ENCODE data around the gene GMDS. TPM values are rescaled to one million over a fixed set of nuclear protein-coding genes. Genes with fewer than 3 reads are reported as not detected.

The GMDS gene
- total RNA-seq, 1 donor from 2014 or later: 17.9 TPM

- no peak for DNase-seq (ENCODE audit: low read depth)
- H3K4me3 ChIP-seq (ENCODE audit: low read depth, low read length): no peak overlapping the region
- TF ChIP-seq, protein P1, sequence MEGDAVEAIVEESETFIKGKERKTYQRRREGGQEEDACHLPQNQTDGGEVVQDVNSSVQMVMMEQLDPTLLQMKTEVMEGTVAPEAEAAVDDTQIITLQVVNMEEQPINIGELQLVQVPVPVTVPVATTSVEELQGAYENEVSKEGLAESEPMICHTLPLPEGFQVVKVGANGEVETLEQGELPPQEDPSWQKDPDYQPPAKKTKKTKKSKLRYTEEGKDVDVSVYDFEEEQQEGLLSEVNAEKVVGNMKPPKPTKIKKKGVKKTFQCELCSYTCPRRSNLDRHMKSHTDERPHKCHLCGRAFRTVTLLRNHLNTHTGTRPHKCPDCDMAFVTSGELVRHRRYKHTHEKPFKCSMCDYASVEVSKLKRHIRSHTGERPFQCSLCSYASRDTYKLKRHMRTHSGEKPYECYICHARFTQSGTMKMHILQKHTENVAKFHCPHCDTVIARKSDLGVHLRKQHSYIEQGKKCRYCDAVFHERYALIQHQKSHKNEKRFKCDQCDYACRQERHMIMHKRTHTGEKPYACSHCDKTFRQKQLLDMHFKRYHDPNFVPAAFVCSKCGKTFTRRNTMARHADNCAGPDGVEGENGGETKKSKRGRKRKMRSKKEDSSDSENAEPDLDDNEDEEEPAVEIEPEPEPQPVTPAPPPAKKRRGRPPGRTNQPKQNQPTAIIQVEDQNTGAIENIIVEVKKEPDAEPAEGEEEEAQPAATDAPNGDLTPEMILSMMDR (conservative IDR thresholded peaks at IDR 0.05; ENCODE audit: low read depth, low read length): no peak
Observed at GRCh38 chr6:1841136-1841535, 404.3 kb downstream of the GMDS start.

DNA sequence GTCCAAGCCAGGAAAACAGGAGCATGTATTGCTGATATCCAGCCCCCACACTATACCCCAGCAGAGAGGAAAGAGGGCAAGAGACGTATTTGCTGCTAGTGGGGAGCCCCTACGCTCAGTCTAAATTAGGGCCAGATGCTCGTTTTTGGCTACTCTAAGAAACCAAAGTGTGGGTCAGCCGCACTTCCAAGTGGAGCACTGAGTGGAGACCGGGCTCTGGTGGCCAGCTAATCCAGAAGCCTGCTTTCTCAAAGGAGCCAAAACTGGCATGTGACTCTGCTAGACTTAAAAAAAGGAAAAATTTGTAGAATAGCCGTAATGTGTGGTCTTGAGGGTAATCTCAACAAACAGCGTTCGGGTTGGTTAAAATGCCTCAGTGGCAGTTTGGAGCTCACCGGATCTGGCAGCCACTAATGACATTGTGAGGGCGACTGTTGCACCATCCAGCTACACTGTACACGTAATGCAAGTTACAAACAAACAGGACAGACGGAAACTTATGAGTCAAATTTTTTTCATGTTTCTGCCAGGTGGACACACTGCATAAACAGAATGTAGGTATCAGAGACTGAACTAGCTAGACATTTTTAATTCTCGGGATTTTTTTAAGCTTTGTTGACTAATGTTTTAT is 404.8 kb downstream of the GMDS start:
- TF ChIP-seq, protein P1 (conservative IDR thresholded peaks at IDR 0.05; ENCODE audit: low read depth, low read length): no peak
- no peak for DNase-seq (ENCODE audit: low read depth)
- no peak overlapping the region for H3K4me3 ChIP-seq (ENCODE audit: low read depth, low read length)

GRCh38 chr6:1839361-1839760 is 406.0 kb downstream of the GMDS start:
- DNase-seq (ENCODE audit: low read depth): no peak
- H3K4me3 ChIP-seq (ENCODE audit: low read depth, low read length): no peak overlapping the region
- TF ChIP-seq, protein P1 (conservative IDR thresholded peaks at IDR 0.05; ENCODE audit: low read depth, low read length): no peak

GRCh38 chr6:1838604-1839213 is 406.7 kb downstream of the GMDS start:
- no peak for DNase-seq (ENCODE audit: low read depth)
- H3K4me3 ChIP-seq (ENCODE audit: low read depth, low read length): no peak overlapping the region
- TF ChIP-seq, protein P1 (conservative IDR thresholded peaks at IDR 0.05; ENCODE audit: low read depth, low read length): no peak

DNA sequence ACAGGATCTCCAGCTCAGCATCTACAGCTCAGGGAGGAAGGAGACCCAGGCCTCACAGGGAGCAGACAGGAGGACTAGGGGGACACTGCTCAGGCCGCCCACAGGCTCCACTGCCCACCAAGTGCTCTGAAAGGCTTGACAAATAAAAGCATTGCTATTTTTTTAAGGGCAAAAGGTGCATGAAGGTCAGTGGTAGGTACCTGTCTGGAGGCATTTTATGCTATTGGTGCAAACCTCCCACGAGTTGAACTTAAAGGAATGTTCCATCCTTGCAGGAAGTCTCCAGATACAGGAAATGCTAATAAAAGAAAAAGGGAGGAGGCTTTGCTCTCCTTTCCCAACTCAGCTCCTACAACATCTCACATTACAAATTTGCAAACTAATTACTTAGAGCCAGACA is 407.6 kb downstream of the GMDS start:
- no peak for DNase-seq (ENCODE audit: low read depth)
- H3K4me3 ChIP-seq (ENCODE audit: low read depth, low read length): no peak overlapping the region
- TF ChIP-seq, protein P1 (conservative IDR thresholded peaks at IDR 0.05; ENCODE audit: low read depth, low read length): no peak

- H3K4me3 ChIP-seq (ENCODE audit: low read depth, low read length): no peak overlapping the region
- TF ChIP-seq, protein P1 (conservative IDR thresholded peaks at IDR 0.05; ENCODE audit: low read depth, low read length): no peak
- DNase-seq (ENCODE audit: low read depth): no peak
Observed at GRCh38 chr6:1836690-1837089, 408.7 kb downstream of the GMDS start.
